Adrenal gland (tissue), 12 donors: ENCODE results near the gene CMTM8. TPM values are rescaled to one million over a fixed set of nuclear protein-coding genes. Genes with fewer than 3 reads are reported as not detected.

Source experiments
- DNase-seq, 7 donors: peaks; one replicate each; pipeline ENCODE4 v3.0.0-alpha.2; 2019 to 2020
- H3K27ac ChIP-seq, 5 donors: fragments of 200-600 bp; sonication (generic) in 4 of 5; 1 replicate in 3 of 5; 2 replicates in 2 of 5; pipeline versions ENCODE4 v1.5.1 to v1.8.0; 2016 to 2020; ENCODE audit warnings: mild to moderate bottlenecking in 1 of 5
- H3K27me3 ChIP-seq: fragments of 200-600 bp; 2 replicates; pipeline ENCODE4 v1.8.0; 2021
- H3K36me3 ChIP-seq, 2 donors: fragments of 200-600 bp; replicated peaks in 1 of 2; 1 replicate in 1 of 2; 2 replicates in 1 of 2; pipeline versions ENCODE4 v1.5.1 to v1.8.0; 2018 to 2022
- H3K4me1 ChIP-seq, 2 donors: fragments of 200-600 bp; replicated peaks in 1 of 2; 1 replicate in 1 of 2; 2 replicates in 1 of 2; pipeline versions ENCODE4 v1.5.1 to v1.8.0; 2018 to 2021
- H3K4me3 ChIP-seq, 4 donors: fragments of 200-600 bp; sonication (generic) in 3 of 4; one replicate each; pipeline ENCODE4 v1.5.1; 2016 to 2018
- H3K9me3 ChIP-seq, 3 donors: fragments of 200-600 bp; sonication (generic) in 1 of 3; replicated peaks in 1 of 3; 1 replicate in 2 of 3; 2 replicates in 1 of 3; pipeline versions ENCODE4 v1.5.1 to v1.8.0; 2016 to 2021
- CTCF ChIP-seq, 6 experiments: fragments of 450-650 bp in 4 of 6; fragments of 200-600 bp in 2 of 6; sonication (generic) in 1 of 6; IDR thresholded peaks; 1 replicate in 5 of 6; 2 replicates in 1 of 6; pipeline versions ENCODE4 v1.5.1 to v1.8.0; 2016 to 2021; ENCODE audit warnings: antibody characterized with exemption in 6 of 6, mild to moderate bottlenecking in 2 of 6, moderate library complexity in 1 of 6
- POLR2A ChIP-seq, 2 donors: fragments of 450-650 bp; IDR thresholded peaks; one replicate each; pipeline ENCODE4 v1.6.1; 2017; ENCODE audit warnings: antibody characterized with exemption in 2 of 2, mild to moderate bottlenecking in 2 of 2, moderate library complexity in 1 of 2
- WGBS, 4 donors: extraction: QIAGEN DNeasy Blood & Tissue Kit in 2 of 4; methylation state at CpG; one replicate each; pipeline versions ENCODE4 v1.1.5 to v1.1.7; 2013 to 2017; 5-methylcytosine and 5-hydroxymethylcytosine counted together
- intact Hi-C, 2 donors: fragments of 100-400 bp; cut with DNase I; formaldehyde crosslinking; loops; one replicate each; pipeline versions ENCODE4 v1.14.1 to v1.15.0; 2022 to 2023
- polyA plus RNA-seq, 3 donors: library from polyadenylated mRNA; stranded (reverse); fragments of 200-250 nt in 2 of 3; fragments of 350-450 nt in 1 of 3; fragmentation: Illumina TruSeq in 1 of 3; extraction: RNeasy Lipid Tissue Mini Kit (QIAGEN cat#74804) in 1 of 3; gene quantifications; one replicate each; pipeline ENCODE4 v1.2.3, GENCODE V29; 2013 to 2014
- total RNA-seq, 9 donors: library from RNA; depleted of rRNA in 4 of 9; stranded (reverse); fragments of >200 nt in 4 of 9; fragments of 120-200 nt in 1 of 9; fragmentation: NEBNext Ultra II Directional in 1 of 9; extraction: Animal tissue kit (Norgen Biotek cat#: 25700) in 1 of 9; gene quantifications; one replicate each; pipeline versions ENCODE4 v1.1.0 to v1.2.4, GENCODE V29; 2013 to 2023
- donor health status: healthy with polysubstance abuse.
- donor health status: Bipolar disorder and iron deficiency.
- donor health status: DM: yes; HTN: yes; CAD: no.
- donor health status: DM: no; HTN: no; CAD: no.
- donor health status: DM: no; HTN: no; CAD: no.
- donor health status: DM: yes; HTN: yes; CAD: no.

Gene CMTM8
- total and polyA plus RNA-seq, 12 donors: 3.3 to 24.1 (median 16.0) TPM

GRCh38 chr3:32399030-32399620, 160.6 kb downstream of the CMTM8 start:
- WGBS, 4 donors: 33 to 54% (median 46%) methylated on average over 2 of the region's 2 CpGs
- intact Hi-C loops: no loop called here
- Histone ChIP-seq H3K27me3 (no peaks in the 10 kb centered on the region), H3K27ac (peak overlapping the region in 2 of 5 donors; percentile 15 to 60), H3K36me3 (no peaks in the 10 kb centered on the region), H3K9me3 (no peaks in the 10 kb centered on the region), H3K4me3 (no peak overlapping the region), H3K4me1 (peaks cover 13 to 14% of the 10 kb centered on the region in 2 donors)
- peak in 2 of 7 donors; percentile 40 to 60 for DNase-seq
- TF ChIP-seq CTCF (IDR thresholded peaks at IDR 0.05) (peak; percentile 38 to 73 (median 60)), POLR2A (IDR thresholded peaks at IDR 0.05) (no peak)

- Histone ChIP-seq H3K36me3 (no peaks in the 10 kb centered on the region), H3K27ac (peak overlapping the region; percentile 54 to 94 (median 81)), H3K4me3 (peak overlapping the region in 3 of 4 donors; percentile 23 to 53 (median 48)), H3K4me1 (peaks cover 13 to 14% of the 10 kb centered on the region in 2 donors), H3K9me3 (no peaks in the 10 kb centered on the region), H3K27me3 (no peaks in the 10 kb centered on the region)
- no peak for DNase-seq
- WGBS, 4 donors: 9 to 20% (median 15%) methylated on average over 8 to 11 of the region's 11 CpGs
- no peak for TF ChIP-seq POLR2A (IDR thresholded peaks at IDR 0.05)
- no peak for TF ChIP-seq CTCF (IDR thresholded peaks at IDR 0.05)
- intact Hi-C loops: no loop called here
These were observed 162.6 kb downstream of the CMTM8 start for GRCh38 chr3:32401126-32401525.

GRCh38 chr3:32401556-32402081, 163.1 kb downstream of the CMTM8 start:
- peak in 1 of 2 donors; percentile 60 for TF ChIP-seq POLR2A (IDR thresholded peaks at IDR 0.05)
- TF ChIP-seq CTCF (IDR thresholded peaks at IDR 0.05): peak in 1 of 6 experiments; percentile 17
- intact Hi-C loops: no loop called here
- H3K36me3 ChIP-seq: no peaks in the 10 kb centered on the region
- H3K4me1 ChIP-seq: peaks cover 13 to 14% of the 10 kb centered on the region in 2 donors
- no peaks in the 10 kb centered on the region for H3K9me3 ChIP-seq
- no peaks in the 10 kb centered on the region for H3K27me3 ChIP-seq
- 1 to 3% (median 2%) methylated on average over 22 to 41 of the region's 41 CpGs for WGBS, 4 donors
- DNase-seq: peak; percentile 69 to 89 (median 82)
- peak overlapping the region in 3 of 4 donors; percentile 23 to 53 (median 48) for H3K4me3 ChIP-seq
- peak overlapping the region; percentile 54 to 94 (median 81) for H3K27ac ChIP-seq

- TF ChIP-seq POLR2A (IDR thresholded peaks at IDR 0.05) (no peak), CTCF (IDR thresholded peaks at IDR 0.05) (no peak)
- Histone ChIP-seq H3K4me1 (peaks cover 14 to 21% of the 10 kb centered on the region in 2 donors), H3K27ac (peak overlapping the region in 1 of 5 donors; percentile 43), H3K27me3 (no peaks in the 10 kb centered on the region), H3K9me3 (no peaks in the 10 kb centered on the region), H3K36me3 (no peaks in the 10 kb centered on the region), H3K4me3 (no peak overlapping the region)
- intact Hi-C loops: no loop called here
- peak in 1 of 7 donors; percentile 5 for DNase-seq
- WGBS, 4 donors: 66 to 85% (median 78%) methylated on average over 3 of the region's 3 CpGs
These were observed 165.2 kb downstream of the CMTM8 start for GRCh38 chr3:32403663-32404062.
